ENCODE data around the gene CATSPER3. TPM values are rescaled to one million over a fixed set of nuclear protein-coding genes. Genes with fewer than 3 reads are reported as not detected.

Gene CATSPER3
- total RNA-seq, 1 experiment from 2014 or later, result 1.9 TPM

DNA sequence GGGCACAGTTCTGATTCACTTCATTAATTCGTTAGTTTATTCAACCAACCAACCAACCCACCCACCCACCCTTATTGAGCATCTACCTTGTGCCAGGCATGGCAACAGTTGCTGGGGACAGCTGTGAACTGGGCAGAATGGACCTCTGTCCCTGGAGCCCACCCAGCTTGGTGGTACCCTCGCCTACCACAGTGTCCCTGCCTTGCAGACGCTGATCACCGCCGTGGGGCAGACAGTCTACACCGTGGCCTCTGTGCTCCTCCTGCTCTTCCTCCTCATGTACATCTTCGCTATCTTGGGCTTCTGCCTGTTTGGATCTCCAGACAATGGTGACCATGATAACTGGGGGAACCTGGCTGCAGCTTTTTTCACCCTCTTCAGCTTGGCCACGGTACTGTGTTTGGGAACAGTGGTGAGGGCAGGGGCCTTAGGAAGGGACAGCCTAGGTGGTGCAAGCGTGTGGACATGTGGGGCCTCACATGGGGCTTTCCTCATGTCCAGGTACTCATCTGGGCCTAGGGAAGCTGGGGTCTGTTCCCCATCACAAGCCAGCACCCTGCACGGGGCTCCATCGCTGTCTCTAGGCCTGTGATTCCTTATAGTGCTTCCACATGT lies 40.1 kb downstream of the CATSPER3 start:
- Mint-ChIP-seq H3K4me1 (ENCODE audit: insufficient read depth, unreplicated experiment) (no peaks in the 10 kb centered on the region), H3K36me3 (ENCODE audit: insufficient read depth, unreplicated experiment) (peaks cover 1% of the 10 kb centered on the region), H3K27me3 (ENCODE audit: insufficient read depth, unreplicated experiment) (no peaks in the 10 kb centered on the region), H3K9me3 (ENCODE audit: unreplicated experiment) (no peaks in the 10 kb centered on the region), H3K27ac (ENCODE audit: low read depth, unreplicated experiment) (no peak overlapping the region), H3K4me3 (ENCODE audit: unreplicated experiment) (no peak overlapping the region)
- TF ChIP-seq, protein P1, sequence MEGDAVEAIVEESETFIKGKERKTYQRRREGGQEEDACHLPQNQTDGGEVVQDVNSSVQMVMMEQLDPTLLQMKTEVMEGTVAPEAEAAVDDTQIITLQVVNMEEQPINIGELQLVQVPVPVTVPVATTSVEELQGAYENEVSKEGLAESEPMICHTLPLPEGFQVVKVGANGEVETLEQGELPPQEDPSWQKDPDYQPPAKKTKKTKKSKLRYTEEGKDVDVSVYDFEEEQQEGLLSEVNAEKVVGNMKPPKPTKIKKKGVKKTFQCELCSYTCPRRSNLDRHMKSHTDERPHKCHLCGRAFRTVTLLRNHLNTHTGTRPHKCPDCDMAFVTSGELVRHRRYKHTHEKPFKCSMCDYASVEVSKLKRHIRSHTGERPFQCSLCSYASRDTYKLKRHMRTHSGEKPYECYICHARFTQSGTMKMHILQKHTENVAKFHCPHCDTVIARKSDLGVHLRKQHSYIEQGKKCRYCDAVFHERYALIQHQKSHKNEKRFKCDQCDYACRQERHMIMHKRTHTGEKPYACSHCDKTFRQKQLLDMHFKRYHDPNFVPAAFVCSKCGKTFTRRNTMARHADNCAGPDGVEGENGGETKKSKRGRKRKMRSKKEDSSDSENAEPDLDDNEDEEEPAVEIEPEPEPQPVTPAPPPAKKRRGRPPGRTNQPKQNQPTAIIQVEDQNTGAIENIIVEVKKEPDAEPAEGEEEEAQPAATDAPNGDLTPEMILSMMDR (IDR thresholded peaks at IDR 0.05; ENCODE audit: unreplicated experiment), result no peak
- intact Hi-C loops (cut with micrococcal nuclease), result no loop called here
- POLR2A ChIA-PET, result interaction anchor here (1.6 kb wide), 1 partner anchor 17 kb away, joined by 3 read pairs; no protein-coding TSS in a partner anchor
- no TSS peak for BruUV-seq (replicated peaks)
- DNase-seq (ENCODE audit: unreplicated experiment), result no peak
- CTCF ChIA-PET, result no interaction called here

DNA sequence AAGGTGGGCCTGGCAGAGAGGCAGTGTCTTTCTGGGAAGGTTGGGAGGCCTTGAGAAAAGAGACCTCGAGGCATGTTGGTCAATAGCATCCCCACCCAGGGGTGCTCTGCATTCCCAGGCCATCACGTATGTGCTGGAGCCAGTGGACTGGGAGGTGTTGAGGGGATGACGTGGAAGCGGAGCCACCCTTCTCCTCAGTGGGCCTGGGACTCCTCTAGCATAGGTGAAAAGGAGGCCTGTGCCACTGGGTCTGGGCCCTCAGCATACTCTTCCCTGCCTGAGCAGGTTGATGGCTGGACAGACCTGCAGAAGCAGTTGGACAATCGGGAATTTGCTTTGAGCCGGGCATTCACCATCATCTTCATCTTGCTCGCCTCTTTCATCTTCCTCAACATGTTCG lies 40.8 kb downstream of the CATSPER3 start:
- ChIA-PET POLR2A (interaction anchor here (1.6 kb wide), 1 partner anchor 16 kb away, joined by 3 read pairs; no protein-coding TSS in a partner anchor), CTCF (interaction anchor here (0.7 to 0.8 kb wide), 2 partner anchors 21 to 198 kb away, joined by 3 to 4 read pairs; no protein-coding TSS in a partner anchor)
- intact Hi-C loops (cut with micrococcal nuclease), result no loop called here
- Mint-ChIP-seq H3K4me3 (ENCODE audit: unreplicated experiment) (no peak overlapping the region), H3K27me3 (ENCODE audit: insufficient read depth, unreplicated experiment) (no peaks in the 10 kb centered on the region), H3K9me3 (ENCODE audit: unreplicated experiment) (no peaks in the 10 kb centered on the region), H3K27ac (ENCODE audit: low read depth, unreplicated experiment) (no peak overlapping the region), H3K36me3 (ENCODE audit: insufficient read depth, unreplicated experiment) (peaks cover 5% of the 10 kb centered on the region), H3K4me1 (ENCODE audit: insufficient read depth, unreplicated experiment) (no peaks in the 10 kb centered on the region)
- TF ChIP-seq, protein P1 (IDR thresholded peaks at IDR 0.05; ENCODE audit: unreplicated experiment), result no peak
- DNase-seq (ENCODE audit: unreplicated experiment), result no peak
- no TSS peak for BruUV-seq (replicated peaks)

DNA sequence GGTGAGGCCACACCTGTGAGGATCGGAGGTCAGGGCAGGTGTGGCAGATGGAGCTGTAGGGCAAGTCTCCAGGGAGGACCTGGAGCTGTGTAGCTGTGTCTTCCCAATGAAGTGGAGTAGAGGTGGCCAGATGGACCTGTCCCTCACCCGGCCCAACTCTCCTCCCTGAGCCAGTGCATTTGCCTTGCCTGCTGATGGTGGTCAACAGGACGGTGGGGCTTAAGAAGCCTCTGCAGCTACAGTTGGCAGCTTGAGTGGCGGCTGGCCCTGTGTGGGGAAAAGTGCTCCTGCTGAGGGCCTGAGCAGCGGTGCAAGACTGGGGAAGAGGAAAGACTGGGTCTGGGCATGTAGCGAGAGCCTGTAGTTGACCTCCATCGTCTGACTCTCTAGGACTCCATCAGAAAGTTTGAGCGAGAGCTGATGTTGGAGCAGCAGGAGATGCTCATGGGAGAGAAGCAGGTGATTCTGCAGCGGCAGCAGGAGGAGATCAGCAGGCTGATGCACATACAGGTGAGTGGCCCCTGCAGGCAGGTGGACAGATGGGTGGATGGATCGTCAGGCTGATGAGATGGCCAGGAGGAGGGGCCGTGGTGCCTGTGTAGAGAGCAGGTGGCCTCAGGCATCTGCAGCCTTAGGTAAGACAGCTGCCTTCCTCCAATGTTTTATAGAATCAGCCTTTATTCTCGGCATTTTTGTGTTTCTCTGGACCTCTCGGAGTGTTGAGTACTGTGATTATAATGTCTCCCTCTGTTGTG lies 41.5 kb downstream of the CATSPER3 start:
- BruUV-seq (replicated peaks), result no TSS peak
- Mint-ChIP-seq H3K4me3 (ENCODE audit: unreplicated experiment) (no peak overlapping the region), H3K4me1 (ENCODE audit: insufficient read depth, unreplicated experiment) (no peaks in the 10 kb centered on the region), H3K36me3 (ENCODE audit: insufficient read depth, unreplicated experiment) (peaks cover 5% of the 10 kb centered on the region), H3K27me3 (ENCODE audit: insufficient read depth, unreplicated experiment) (no peaks in the 10 kb centered on the region), H3K9me3 (ENCODE audit: unreplicated experiment) (no peaks in the 10 kb centered on the region), H3K27ac (ENCODE audit: low read depth, unreplicated experiment) (no peak overlapping the region)
- TF ChIP-seq, protein P1 (IDR thresholded peaks at IDR 0.05; ENCODE audit: unreplicated experiment), result no peak
- intact Hi-C loops (cut with micrococcal nuclease), result no loop called here
- CTCF ChIA-PET, result interaction anchor here (0.6 to 0.9 kb wide), 4 partner anchors 21 to 816 kb away, joined by 3 to 4 read pairs (median 3); no protein-coding TSS in a partner anchor
- POLR2A ChIA-PET, result interaction anchor here (0.6 to 1.6 kb wide), 2 partner anchors 16 to 113 kb away, joined by 3 read pairs; no protein-coding TSS in a partner anchor
- no peak for DNase-seq (ENCODE audit: unreplicated experiment)
